Omental fat pad (tissue), 4 donors: ENCODE results near the gene MFAP5. TPM values are rescaled to one million over a fixed set of nuclear protein-coding genes. Genes with fewer than 3 reads are reported as not detected.

Experiments used
- ATAC-seq: fragments of 150-250 bp; one replicate; pipeline ENCODE4 v1.9.1; 2016; ENCODE audit warnings: mild to moderate bottlenecking, moderate library complexity; ENCODE audit not compliant: low FRiP score
- DNase-seq: peaks from one replicate; pipeline ENCODE4 v3.0.0-alpha.2; 2019; ENCODE audit warnings: low spot score
- CTCF ChIP-seq, 3 donors: fragments of 450-650 bp; IDR thresholded peaks; one replicate each; pipeline ENCODE4 v1.5.1; 2016 to 2017; ENCODE audit warnings: antibody characterized with exemption in 3 of 3, mild to moderate bottlenecking in 3 of 3, moderate library complexity in 2 of 3
- total RNA-seq, 4 donors: library from RNA; depleted of rRNA; stranded (reverse); fragments of >200 nt; gene quantifications; one replicate each; pipeline ENCODE4 v1.1.0, GENCODE V29; 2016

The MFAP5 gene
- total RNA-seq, 4 donors from 2014 or later, result 34.5 to 793 (median 148) TPM

DNA sequence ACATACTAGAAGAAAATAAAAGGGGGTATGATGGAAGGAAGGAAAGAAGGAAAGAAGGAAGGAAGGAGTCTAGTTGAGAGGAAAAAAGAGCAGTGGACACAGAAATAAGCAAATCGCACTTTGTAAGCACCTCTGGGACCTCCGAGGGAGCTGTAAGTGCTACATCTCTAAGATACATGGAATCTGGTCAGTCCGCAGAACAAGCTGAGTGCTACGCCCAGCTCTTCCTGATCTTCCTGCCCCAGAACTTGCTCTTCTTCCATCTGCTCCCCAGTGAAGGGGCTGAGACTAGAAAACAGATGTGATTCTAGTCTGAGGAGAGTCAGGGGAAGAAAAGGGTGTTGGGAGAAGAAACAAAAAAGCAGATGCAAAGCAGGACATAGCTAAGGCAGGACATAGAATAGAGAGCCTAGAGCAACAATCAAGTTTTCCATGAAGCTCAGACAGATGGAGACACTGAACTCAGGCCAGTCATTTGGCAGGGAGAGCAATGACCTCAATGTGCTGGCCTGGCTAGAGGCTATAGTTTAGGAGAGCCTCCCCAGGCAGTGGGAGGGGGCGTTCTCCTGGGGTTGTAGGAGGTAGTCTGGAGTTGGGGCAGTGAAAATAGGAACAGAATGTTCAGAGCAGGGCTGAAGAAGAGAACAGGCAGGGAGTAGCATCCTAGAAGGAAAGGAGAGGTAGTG lies 1.7 kb upstream of the MFAP5 start:
- TF ChIP-seq CTCF (IDR thresholded peaks at IDR 0.05), result no peak
- DNase-seq, result no peak
- no peak for ATAC-seq

DNA sequence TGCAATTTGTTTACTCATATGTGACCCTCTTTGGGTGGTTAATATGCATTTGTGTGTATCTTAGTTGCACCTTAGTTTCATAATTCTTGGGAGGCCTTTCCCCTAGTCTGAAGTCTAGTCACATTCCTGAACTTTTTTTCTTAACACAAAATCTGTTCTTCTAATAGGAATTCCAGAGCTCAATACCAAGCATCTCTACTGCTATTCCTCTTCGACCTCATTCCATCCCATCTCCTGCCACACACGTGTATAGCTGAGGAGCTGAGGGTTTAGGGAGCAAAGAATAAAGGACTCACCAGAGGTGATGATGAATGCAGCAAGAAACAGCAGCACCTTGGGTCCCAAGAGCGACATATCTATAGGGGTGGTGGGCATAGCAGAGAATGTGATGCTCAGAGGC lies 875 bp downstream of the MFAP5 start:
- ATAC-seq, result no peak

DNA sequence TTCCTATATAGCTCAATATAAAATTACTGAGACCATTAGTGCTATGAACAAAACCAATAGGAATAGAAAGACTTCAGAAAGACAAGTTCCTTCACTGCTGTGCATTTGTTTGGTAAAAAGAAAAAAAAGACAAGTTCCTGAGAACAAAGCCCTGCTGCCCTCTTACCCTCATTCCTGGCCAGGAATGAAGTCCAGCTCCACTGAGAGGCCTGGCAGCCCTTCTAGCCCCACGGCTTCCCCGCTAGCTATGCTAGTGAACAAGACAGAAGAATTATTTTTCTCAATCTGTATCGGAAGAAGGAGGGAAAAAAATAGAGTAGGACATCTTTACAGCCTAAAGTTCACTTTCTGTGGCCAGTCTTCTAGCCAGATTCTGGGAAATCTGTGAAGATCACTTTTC lies 1.6 kb downstream of the MFAP5 start:
- TF ChIP-seq CTCF (IDR thresholded peaks at IDR 0.05), result no peak
- ATAC-seq (no peak), DNase-seq (no peak)

More for the DNA sequence above, 875 bp downstream of the MFAP5 start:
- TF ChIP-seq CTCF (IDR thresholded peaks at IDR 0.05), result no peak
- DNase-seq, result no peak

DNA sequence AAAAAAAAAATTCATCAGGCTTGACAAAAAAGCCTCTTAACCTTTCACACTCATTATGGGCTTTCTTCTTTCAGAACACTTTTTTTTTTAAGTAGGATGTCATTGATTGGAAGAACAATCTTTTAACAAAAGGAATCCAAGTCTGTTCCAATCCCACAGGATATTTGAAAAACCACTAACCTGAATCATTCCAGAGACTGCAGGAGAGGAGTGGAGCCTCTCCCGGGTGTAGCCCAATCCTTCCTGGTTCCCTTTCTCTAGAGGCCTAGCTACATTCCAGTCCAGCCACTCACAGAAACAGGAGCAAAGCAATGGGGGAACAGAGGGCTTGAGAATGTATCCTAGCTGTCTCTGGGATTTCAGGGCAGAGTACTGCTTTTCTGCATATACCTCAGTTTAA lies 4.3 kb downstream of the MFAP5 start:
- ATAC-seq, result no peak
- TF ChIP-seq CTCF (IDR thresholded peaks at IDR 0.05), result no peak
- no peak for DNase-seq

GRCh38 chr12:8655421-8655820 lies 7.2 kb downstream of the MFAP5 start:
- no peak for ATAC-seq
- DNase-seq, result no peak
- no peak for TF ChIP-seq CTCF (IDR thresholded peaks at IDR 0.05)

DNA sequence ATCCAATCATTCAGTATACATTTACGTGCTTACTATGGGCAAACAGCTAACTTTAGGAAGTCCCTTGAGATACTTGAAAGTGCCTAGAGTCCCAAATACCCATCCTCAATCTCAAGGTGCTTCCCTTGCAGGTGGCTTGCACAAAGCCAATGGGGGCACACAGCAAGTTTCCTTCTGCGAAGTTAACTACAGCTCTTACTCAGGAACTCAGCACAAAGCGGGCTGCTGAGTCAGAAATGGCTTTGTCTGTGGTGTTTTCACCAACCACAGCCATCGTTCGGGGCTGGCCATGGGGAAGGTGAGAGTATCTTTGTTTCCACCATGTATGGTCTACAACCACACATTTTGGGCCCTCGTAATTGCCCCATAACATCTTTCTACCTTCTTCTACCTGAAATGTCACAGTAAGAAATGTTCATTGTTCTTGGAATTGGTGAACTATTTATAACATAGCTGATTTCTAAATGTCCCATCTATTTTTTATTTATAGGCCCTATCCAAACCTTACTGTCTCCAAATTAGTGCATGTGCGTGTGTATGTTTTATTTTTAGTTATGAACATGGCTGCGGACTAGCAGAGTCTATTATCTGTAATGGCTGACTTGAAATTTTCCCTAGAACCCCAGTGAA lies 13.9 kb downstream of the MFAP5 start:
- TF ChIP-seq CTCF (IDR thresholded peaks at IDR 0.05), result no peak
- ATAC-seq, result no peak
- no peak for DNase-seq

DNA sequence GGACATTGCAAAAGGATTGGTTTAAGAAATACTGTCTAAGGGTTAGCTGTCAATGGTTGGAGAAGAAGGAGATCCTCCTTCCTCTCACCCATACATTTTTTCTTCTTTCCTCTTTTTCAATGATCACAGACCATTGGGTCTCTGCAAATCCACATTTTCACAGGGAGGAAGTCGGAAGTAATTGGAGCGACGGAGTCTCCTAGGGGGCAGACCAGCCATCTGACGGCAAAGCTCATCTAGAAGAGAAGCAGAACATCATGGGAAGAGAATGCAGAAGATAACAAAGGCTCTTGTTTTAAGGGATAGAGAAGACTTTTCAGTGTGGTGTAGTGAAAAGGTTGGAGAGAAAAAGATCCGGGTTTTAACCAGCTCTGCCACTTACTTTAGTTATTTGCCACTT lies 14.7 kb downstream of the MFAP5 start:
- no peak for ATAC-seq
- no peak for TF ChIP-seq CTCF (IDR thresholded peaks at IDR 0.05)

More for the DNA sequence above, 14.7 kb downstream of the MFAP5 start:
- DNase-seq, result no peak
